K562 (cell line): ENCODE measurements around the gene CCT5. TPM values are rescaled to one million over a fixed set of nuclear protein-coding genes. Genes with fewer than 3 reads are reported as not detected.

Experiments used
- ATAC-seq: fragments of 200-7000 bp; cut with Tn5 transposase; 3 replicates; pipeline ENCODE4 v1.9.1; 2020; ENCODE audit warnings: moderate library complexity
- BruUV-seq: library from RNA; stranded (reverse); fragments of 400-500 nt; replicated peaks from 2 replicates; lab custom pipeline; 2021; lab: Mats Ljungman, UMichigan
- CTCF ChIA-PET: fragments of 300-600 bp; formaldehyde crosslinking; extraction: SDS; loops from one replicate; lab custom pipeline; 2021; ENCODE audit warnings: low intra/inter-chr PET ratio; lab: Yijun Ruan, JAX
- POLR2A ChIA-PET: fragments of 300-600, 350-650 bp; sonication (Branson Sonifier 250); formaldehyde crosslinking; extraction: SDS; loops from one replicate; lab custom pipeline; 2021; ENCODE audit warnings: antibody characterized with exemption, inconsistent platforms; lab: Yijun Ruan, JAX
- DNase-seq, 4 experiments: peaks; one replicate each; pipeline versions ENCODE4 v3.0.0 to v3.0.0-alpha.2; 2011 to 2018; ENCODE audit warnings: low spot score in 3 of 4, mixed read lengths in 3 of 4; ENCODE audit errors: extremely low read depth in 1 of 4
- FAIRE-seq: peaks from 2 replicates; lab custom pipeline; 2011; peaks lifted over from hg19 to GRCh38; lab: Jason Lieb, UNC
- H2AFZ ChIP-seq: 2 replicates; pipeline ENCODE4 v1.6.0; 2011; ENCODE audit warnings: low read depth, low read length, control low read depth, inconsistent platforms
- H3K27ac ChIP-seq: fragments of 200-600 bp; 3 replicates; pipeline ENCODE4 v1.8.0; 2011; ENCODE audit warnings: low read depth, mild to moderate bottlenecking, control low read depth, inconsistent platforms, low read length, moderate library complexity, mixed read lengths; ENCODE audit errors: extremely low read depth
- H3K27me3 ChIP-seq, 2 experiments: fragments of 300-600 bp in 1 of 2; 2 replicates in 1 of 2; 3 replicates in 1 of 2; pipeline versions ENCODE4 v1.6.0 to v1.8.0; 2011; ENCODE audit warnings: inconsistent platforms in 2 of 2, low read length in 2 of 2, mild to moderate bottlenecking in 1 of 2, mixed read lengths in 1 of 2, moderate library complexity in 1 of 2; ENCODE audit not compliant: control insufficient read depth in 2 of 2, insufficient read depth in 2 of 2
- H3K36me3 ChIP-seq: fragments of 300-600 bp; 3 replicates; pipeline ENCODE4 v1.8.0; 2011; ENCODE audit warnings: mild to moderate bottlenecking, low read length, inconsistent platforms; ENCODE audit not compliant: control insufficient read depth, insufficient read depth
- H3K4me1 ChIP-seq, 2 experiments: fragments of 200-600 bp in 1 of 2; replicated peaks in 1 of 2; 2 replicates in 1 of 2; 3 replicates in 1 of 2; pipeline versions ENCODE4 v1.5.1 to v1.8.0; 2011; ENCODE audit warnings: inconsistent platforms in 2 of 2, low read length in 2 of 2, mild to moderate bottlenecking in 1 of 2, mixed read lengths in 1 of 2, moderate library complexity in 1 of 2; ENCODE audit not compliant: control insufficient read depth in 2 of 2, insufficient read depth in 2 of 2
- H3K4me2 ChIP-seq: 2 replicates; pipeline ENCODE4 v1.6.1; 2011; ENCODE audit warnings: low read length, control low read depth, inconsistent platforms, mixed read lengths; ENCODE audit not compliant: insufficient read depth
- H3K4me3 ChIP-seq: fragments of 200-600 bp; sonication (generic), shearing (Covaris generic); 2 replicates; pipeline ENCODE4 v1.5.1; 2016; ENCODE audit warnings: control low read depth, inconsistent platforms
- H3K79me2 ChIP-seq: fragments of 200-600 bp; 3 replicates; pipeline ENCODE4 v1.8.0; 2011; ENCODE audit warnings: low read length, inconsistent platforms; ENCODE audit not compliant: control insufficient read depth, insufficient read depth
- H3K9ac ChIP-seq, 2 experiments: 2 replicates each; pipeline versions ENCODE4 v1.6.0 to v1.6.1; 2011; ENCODE audit warnings: low read depth in 2 of 2, low read length in 2 of 2, control low read depth in 1 of 2, inconsistent platforms in 1 of 2, mild to moderate bottlenecking in 1 of 2, mixed read lengths in 1 of 2; ENCODE audit not compliant: insufficient read depth in 1 of 2
- H3K9me1 ChIP-seq: one replicate; pipeline ENCODE4 v1.6.0; 2011; ENCODE audit warnings: inconsistent platforms, mild to moderate bottlenecking, low read length, moderate library complexity; ENCODE audit not compliant: control insufficient read depth, insufficient read depth
- H3K9me3 ChIP-seq: replicated peaks from 2 replicates; pipeline ENCODE4 v1.5.1; 2011; ENCODE audit warnings: low read depth, low read length, inconsistent platforms; ENCODE audit not compliant: control insufficient read depth, insufficient read depth
- H4K20me1 ChIP-seq: replicated peaks from 2 replicates; pipeline ENCODE4 v1.6.1; 2011; ENCODE audit warnings: low read length, inconsistent platforms, mixed read lengths; ENCODE audit not compliant: control insufficient read depth, insufficient read depth
- CREBBP ChIP-seq: IDR thresholded peaks from one replicate; pipeline ENCODE4 v1.6.1; 2012; ENCODE audit warnings: low read depth, mild to moderate bottlenecking, control low read depth, inconsistent platforms, low read length
- EZH2 ChIP-seq: IDR thresholded peaks from 2 replicates; pipeline ENCODE4 v1.6.1; 2012; ENCODE audit warnings: low read depth, mild to moderate bottlenecking, inconsistent platforms, low read length, borderline replicate concordance
- HIVEP1 ChIP-seq: fragments of 250-450 bp; sonication (Bioruptor Pico); IDR thresholded peaks from 2 replicates; pipeline ENCODE4 v1.4.0; 2020; ENCODE audit warnings: mild to moderate bottlenecking
- KAT8 ChIP-seq: fragments of 450-650 bp; IDR thresholded peaks from 2 replicates; pipeline ENCODE4 v1.6.1; 2016; ENCODE audit warnings: low read depth, mild to moderate bottlenecking
- MAFK ChIP-seq: IDR thresholded peaks from 2 replicates; pipeline ENCODE4 v1.6.1; 2011; ENCODE audit warnings: low read length, improper control_type of control experiment
- MAZ ChIP-seq, 2 experiments: fragments of 450-650 bp in 1 of 2; sonication (generic) in 1 of 2; formaldehyde crosslinking; IDR thresholded peaks in 1 of 2; conservative IDR thresholded peaks in 1 of 2; 2 replicates each; pipeline versions ENCODE4 v1.4.0 to v1.5.0; 2020; ENCODE audit warnings: mild to moderate bottlenecking in 1 of 2, missing genetic modification reagents in 1 of 2
- MCM7 ChIP-seq, 2 experiments: fragments of 450-650 bp; IDR thresholded peaks; 2 replicates each; pipeline ENCODE4 v1.6.1; 2016 to 2018
- POLR2A ChIP-seq: fragments of 450-650 bp; conservative IDR thresholded peaks from 2 replicates; pipeline ENCODE4 v1.6.1; 2016
- RAD21 ChIP-seq, 2 experiments: fragments of 250-450 bp in 1 of 2; fragments of 450-650 bp in 1 of 2; sonication (Bioruptor Pico) in 1 of 2; formaldehyde crosslinking in 1 of 2; IDR thresholded peaks in 1 of 2; conservative IDR thresholded peaks in 1 of 2; 2 replicates each; pipeline versions ENCODE4 v1.4.0 to v1.8.0; 2020 to 2022; ENCODE audit warnings: mild to moderate bottlenecking in 2 of 2, moderate library complexity in 1 of 2
- ZBTB1 ChIP-seq: sonication (generic); formaldehyde crosslinking; IDR thresholded peaks from 2 replicates; pipeline ENCODE4 v1.8.1; 2023; ENCODE audit warnings: missing genetic modification reagents, low read depth, mild to moderate bottlenecking, borderline replicate concordance
- ZNF134 ChIP-seq: fragments of 250-450 bp; sonication (Bioruptor Pico); conservative IDR thresholded peaks from 2 replicates; pipeline ENCODE4 v1.4.0; 2020
- ZNF584 ChIP-seq: fragments of 200-800 bp; sonication (Bioruptor generic); IDR thresholded peaks from 2 replicates; pipeline ENCODE4 v1.6.1; 2016; ENCODE audit warnings: low read depth, mild to moderate bottlenecking, missing genetic modification characterization, missing compliant biosample characterization
- WGBS: fragments of 100-300 bp; shearing (Covaris generic); methylation state at CpG from one replicate; pipeline ENCODE4 v1.1.6; 2016; ENCODE audit warnings: low coverage, mixed read lengths; ENCODE audit not compliant: insufficient coverage; ENCODE audit errors: missing lambda C conversion rate; 5-methylcytosine and 5-hydroxymethylcytosine counted together
- in situ Hi-C: fragments of 300-500 bp; cut with MboI; formaldehyde crosslinking; loops from 4 replicates; pipeline ENCODE4 v1.15.0; 2018; ENCODE audit warnings: inconsistent platforms, mixed read lengths
- intact Hi-C: fragments of 100-400 bp; cut with micrococcal nuclease; formaldehyde crosslinking; loops from 2 replicates; pipeline ENCODE4 v1.14.2; 2022
- polyA plus RNA-seq, 8 experiments: library from polyadenylated mRNA; depleted of rRNA in 4 of 8; stranded (reverse) in 5 of 8; unstranded in 3 of 8; fragments of >200 nt; fragmentation: Nextera tagmentation in 2 of 8; fragmentation: Illumina TruSeq in 1 of 8; extraction: Ambion mirVana in 2 of 8; extraction: Trizol in 1 of 8; gene quantifications; 2 replicates each; pipeline versions ENCODE4 v1.2.1 to v1.2.3, GENCODE V29; 2011 to 2014; ENCODE audit warnings: inconsistent platforms in 1 of 8, missing spikeins in 1 of 8
- total RNA-seq, 7 experiments: library from RNA; depleted of rRNA in 6 of 7; stranded (reverse); fragments of >200 nt in 6 of 7; fragmentation: Illumina TruSeq in 2 of 7; extraction: Trizol in 2 of 7; gene quantifications; 2 replicates each; pipeline versions ENCODE4 v1.2.1 to v1.2.3, GENCODE V29; 2011 to 2021; ENCODE audit warnings: low replicate concordance in 1 of 7
- TF ChIP-seq, protein P1 (sequence below): IDR thresholded peaks from 2 replicates; pipeline ENCODE4 v1.6.1; 2014; ENCODE audit warnings: antibody characterized with exemption
- TF ChIP-seq, protein P2 (sequence below), 3 experiments: IDR thresholded peaks in 2 of 3; conservative IDR thresholded peaks in 1 of 3; 2 replicates each; pipeline ENCODE4 v1.5.1; 2011 to 2012; ENCODE audit warnings: low read length in 3 of 3, mild to moderate bottlenecking in 3 of 3, control low read depth in 2 of 3, improper control_type of control experiment in 1 of 3, inconsistent platforms in 1 of 3, low read depth in 1 of 3, mixed read lengths in 1 of 3, moderate library complexity in 1 of 3; ENCODE audit not compliant: insufficient read depth in 2 of 3
- TF ChIP-seq, protein P3 (sequence below): fragments of 450-650 bp; formaldehyde crosslinking; IDR thresholded peaks from 2 replicates; pipeline ENCODE4 v1.4.0; 2020; ENCODE audit warnings: mild to moderate bottlenecking
- TF ChIP-seq, protein P4 (sequence below): IDR thresholded peaks from 2 replicates; pipeline ENCODE4 v1.6.1; 2011; ENCODE audit warnings: borderline replicate concordance, low read depth, mild to moderate bottlenecking, moderate library complexity, low read length; ENCODE audit not compliant: insufficient read depth, poor library complexity, severe bottlenecking

CCT5 gene
- total and polyA plus RNA-seq, 9 of the 15 experiments (the other 6 are each of a cell fraction or from before 2014, with no cell fraction given): 782 to 1,606 (median 1,153) TPM

DNA sequence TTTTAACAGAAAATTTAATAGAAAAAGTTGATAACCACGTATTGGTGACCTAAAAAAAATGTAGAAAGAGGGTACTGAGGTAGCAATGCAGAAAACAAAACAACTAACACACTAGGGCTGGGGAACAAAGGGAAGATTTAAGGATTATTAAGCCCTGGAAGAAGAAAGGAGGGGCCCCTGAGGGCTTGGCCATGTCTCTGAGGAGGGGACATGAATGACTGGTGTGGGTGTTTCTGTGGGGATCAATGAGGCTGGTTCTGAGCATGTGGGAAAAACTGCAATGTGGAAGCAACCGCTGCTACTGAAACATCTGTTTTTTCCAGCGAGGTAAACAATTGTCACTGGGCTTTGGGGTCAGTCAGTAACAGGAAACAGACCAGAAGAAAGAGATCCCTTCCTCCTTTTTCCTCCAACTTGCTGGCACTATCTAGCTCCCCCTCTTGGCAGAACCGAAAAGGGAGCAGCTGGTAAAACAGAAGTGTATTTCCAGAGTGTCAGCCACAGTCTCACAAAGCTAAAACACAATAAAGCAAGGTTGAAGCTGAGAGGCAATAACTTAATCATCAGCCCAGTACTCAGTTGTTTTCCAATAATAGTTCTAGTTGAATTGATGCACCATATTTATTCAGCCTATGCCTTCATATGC lies 48.7 kb upstream of the CCT5 start:
- 7% methylated on average over 4 of the region's 4 CpGs for WGBS
- FAIRE-seq (peak; percentile 70), DNase-seq (peak in 3 of 4 experiments; percentile 31 to 45 (median 43)), ATAC-seq (peak; percentile 85)
- no peaks in the 10 kb centered on the region for H3K27me3 ChIP-seq
- no TSS peak for BruUV-seq
- no peak overlapping the region for H2AFZ ChIP-seq
- POLR2A ChIA-PET: interaction anchor here (0.7 kb wide), 1 partner anchor 116 kb away, joined by 3 read pairs; no protein-coding TSS in a partner anchor
- in situ Hi-C loops: no loop called here
- H4K20me1 ChIP-seq: no peaks in the 10 kb centered on the region
- H3K9me3 ChIP-seq: no peaks in the 10 kb centered on the region
- H3K79me2 ChIP-seq: no peaks in the 10 kb centered on the region
- intact Hi-C loops: no loop called here
- H3K27ac ChIP-seq: no peak overlapping the region
- CTCF ChIA-PET: no interaction called here
- H3K4me1 ChIP-seq: no peaks in the 10 kb centered on the region
- no peak overlapping the region for H3K4me3 ChIP-seq
- H3K9me1 ChIP-seq: no peaks in the 10 kb centered on the region
- no peak overlapping the region for H3K9ac ChIP-seq
- no peak overlapping the region for H3K4me2 ChIP-seq
- no peaks in the 10 kb centered on the region for H3K36me3 ChIP-seq
- peak in 1 of 2 experiments; percentile 39; a peak in 2 of 4 replicates for TF ChIP-seq RAD21 (CRISPR knock-in tag; conservative IDR thresholded peaks at IDR 0.05 in 1 of 2, IDR thresholded peaks at IDR 0.05 in 1 of 2)
- no peak for TF ChIP-seq MAFK
- TF ChIP-seq, protein P1, sequence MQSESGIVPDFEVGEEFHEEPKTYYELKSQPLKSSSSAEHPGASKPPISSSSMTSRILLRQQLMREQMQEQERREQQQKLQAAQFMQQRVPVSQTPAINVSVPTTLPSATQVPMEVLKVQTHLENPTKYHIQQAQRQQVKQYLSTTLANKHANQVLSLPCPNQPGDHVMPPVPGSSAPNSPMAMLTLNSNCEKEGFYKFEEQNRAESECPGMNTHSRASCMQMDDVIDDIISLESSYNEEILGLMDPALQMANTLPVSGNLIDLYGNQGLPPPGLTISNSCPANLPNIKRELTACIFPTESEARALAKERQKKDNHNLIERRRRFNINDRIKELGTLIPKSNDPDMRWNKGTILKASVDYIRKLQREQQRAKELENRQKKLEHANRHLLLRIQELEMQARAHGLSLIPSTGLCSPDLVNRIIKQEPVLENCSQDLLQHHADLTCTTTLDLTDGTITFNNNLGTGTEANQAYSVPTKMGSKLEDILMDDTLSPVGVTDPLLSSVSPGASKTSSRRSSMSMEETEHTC: no peak
- no peak for TF ChIP-seq POLR2A
- no peak for TF ChIP-seq EZH2
- no peak for TF ChIP-seq MAZ (CRISPR knock-in tag; conservative IDR thresholded peaks at IDR 0.05 in 1 of 2, IDR thresholded peaks at IDR 0.05 in 1 of 2)
- TF ChIP-seq CREBBP: no peak
- TF ChIP-seq, protein P2, sequence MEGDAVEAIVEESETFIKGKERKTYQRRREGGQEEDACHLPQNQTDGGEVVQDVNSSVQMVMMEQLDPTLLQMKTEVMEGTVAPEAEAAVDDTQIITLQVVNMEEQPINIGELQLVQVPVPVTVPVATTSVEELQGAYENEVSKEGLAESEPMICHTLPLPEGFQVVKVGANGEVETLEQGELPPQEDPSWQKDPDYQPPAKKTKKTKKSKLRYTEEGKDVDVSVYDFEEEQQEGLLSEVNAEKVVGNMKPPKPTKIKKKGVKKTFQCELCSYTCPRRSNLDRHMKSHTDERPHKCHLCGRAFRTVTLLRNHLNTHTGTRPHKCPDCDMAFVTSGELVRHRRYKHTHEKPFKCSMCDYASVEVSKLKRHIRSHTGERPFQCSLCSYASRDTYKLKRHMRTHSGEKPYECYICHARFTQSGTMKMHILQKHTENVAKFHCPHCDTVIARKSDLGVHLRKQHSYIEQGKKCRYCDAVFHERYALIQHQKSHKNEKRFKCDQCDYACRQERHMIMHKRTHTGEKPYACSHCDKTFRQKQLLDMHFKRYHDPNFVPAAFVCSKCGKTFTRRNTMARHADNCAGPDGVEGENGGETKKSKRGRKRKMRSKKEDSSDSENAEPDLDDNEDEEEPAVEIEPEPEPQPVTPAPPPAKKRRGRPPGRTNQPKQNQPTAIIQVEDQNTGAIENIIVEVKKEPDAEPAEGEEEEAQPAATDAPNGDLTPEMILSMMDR (IDR thresholded peaks at IDR 0.05 in 2 of 3, conservative IDR thresholded peaks at IDR 0.05 in 1 of 3; ENCODE audit: insufficient read depth in 2 of 3, low read depth in 1 of 3, low read length in 3 of 3): peak; percentile 59 to 67 (median 59)
- TF ChIP-seq KAT8: no peak
- no peak for TF ChIP-seq ZNF584 (CRISPR knock-in tag)
- TF ChIP-seq, protein P3, sequence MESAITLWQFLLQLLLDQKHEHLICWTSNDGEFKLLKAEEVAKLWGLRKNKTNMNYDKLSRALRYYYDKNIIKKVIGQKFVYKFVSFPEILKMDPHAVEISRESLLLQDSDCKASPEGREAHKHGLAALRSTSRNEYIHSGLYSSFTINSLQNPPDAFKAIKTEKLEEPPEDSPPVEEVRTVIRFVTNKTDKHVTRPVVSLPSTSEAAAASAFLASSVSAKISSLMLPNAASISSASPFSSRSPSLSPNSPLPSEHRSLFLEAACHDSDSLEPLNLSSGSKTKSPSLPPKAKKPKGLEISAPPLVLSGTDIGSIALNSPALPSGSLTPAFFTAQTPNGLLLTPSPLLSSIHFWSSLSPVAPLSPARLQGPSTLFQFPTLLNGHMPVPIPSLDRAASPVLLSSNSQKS (CRISPR knock-in tag): no peak
- TF ChIP-seq ZBTB1 (CRISPR knock-in tag): no peak
- no peak for TF ChIP-seq ZNF134 (CRISPR knock-in tag)
- no peak for TF ChIP-seq HIVEP1 (CRISPR knock-in tag)
- TF ChIP-seq MCM7 (IDR thresholded peaks at IDR 0.05): no peak
- TF ChIP-seq, protein P4, sequence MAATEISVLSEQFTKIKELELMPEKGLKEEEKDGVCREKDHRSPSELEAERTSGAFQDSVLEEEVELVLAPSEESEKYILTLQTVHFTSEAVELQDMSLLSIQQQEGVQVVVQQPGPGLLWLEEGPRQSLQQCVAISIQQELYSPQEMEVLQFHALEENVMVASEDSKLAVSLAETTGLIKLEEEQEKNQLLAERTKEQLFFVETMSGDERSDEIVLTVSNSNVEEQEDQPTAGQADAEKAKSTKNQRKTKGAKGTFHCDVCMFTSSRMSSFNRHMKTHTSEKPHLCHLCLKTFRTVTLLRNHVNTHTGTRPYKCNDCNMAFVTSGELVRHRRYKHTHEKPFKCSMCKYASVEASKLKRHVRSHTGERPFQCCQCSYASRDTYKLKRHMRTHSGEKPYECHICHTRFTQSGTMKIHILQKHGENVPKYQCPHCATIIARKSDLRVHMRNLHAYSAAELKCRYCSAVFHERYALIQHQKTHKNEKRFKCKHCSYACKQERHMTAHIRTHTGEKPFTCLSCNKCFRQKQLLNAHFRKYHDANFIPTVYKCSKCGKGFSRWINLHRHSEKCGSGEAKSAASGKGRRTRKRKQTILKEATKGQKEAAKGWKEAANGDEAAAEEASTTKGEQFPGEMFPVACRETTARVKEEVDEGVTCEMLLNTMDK: peak; percentile 45
